GM21526 (cell line): ENCODE data around the gene WDR82.

Source experiments
- ATAC-seq: cut with Tn5 transposase; IDR thresholded peaks from one replicate; pipeline ENCODE4 v1.9.1; 2021; ENCODE audit warnings: moderate library complexity; ENCODE audit not compliant: unreplicated experiment, low FRiP score

WDR82 gene

GRCh38 chr3:52310861-52311575, 32.6 kb upstream of the WDR82 start:
- peak; percentile 37 for ATAC-seq

GRCh38 chr3:52308308-52308707, 29.9 kb upstream of the WDR82 start:
- no peak for ATAC-seq

GRCh38 chr3:52306978-52307377, 28.5 kb upstream of the WDR82 start:
- ATAC-seq, result no peak

GRCh38 chr3:52305926-52306325, 27.5 kb upstream of the WDR82 start:
- ATAC-seq, result no peak

- ATAC-seq, result no peak
Measured at GRCh38 chr3:52303811-52304210, 25.4 kb upstream of the WDR82 start.

- ATAC-seq, result no peak
Measured at GRCh38 chr3:52302426-52303145, 24.1 kb upstream of the WDR82 start.

GRCh38 chr3:52299879-52300611, 21.6 kb upstream of the WDR82 start:
- ATAC-seq, result no peak

- no peak for ATAC-seq
Measured at GRCh38 chr3:52299247-52299878, 20.9 kb upstream of the WDR82 start.

- ATAC-seq, result no peak
Measured at GRCh38 chr3:52298149-52299098, 20.0 kb upstream of the WDR82 start.

- no peak for ATAC-seq
Measured at GRCh38 chr3:52297242-52298148, 19.0 kb upstream of the WDR82 start.

- ATAC-seq, result no peak
Measured at GRCh38 chr3:52295671-52296208, 17.3 kb upstream of the WDR82 start.

GRCh38 chr3:52294320-52295150, 16.1 kb upstream of the WDR82 start:
- ATAC-seq, result no peak

GRCh38 chr3:52293491-52294319, 15.3 kb upstream of the WDR82 start:
- ATAC-seq, result no peak

GRCh38 chr3:52292247-52293065, 14.0 kb upstream of the WDR82 start:
- ATAC-seq, result no peak

GRCh38 chr3:52291508-52292181, 13.2 kb upstream of the WDR82 start:
- ATAC-seq, result no peak
